ENCODE results near the gene DKKL1.

Gene DKKL1

GRCh38 chr19:49338023-49338677, 25.5 kb upstream of the DKKL1 start:
- DNase-seq, result no peak

DNA sequence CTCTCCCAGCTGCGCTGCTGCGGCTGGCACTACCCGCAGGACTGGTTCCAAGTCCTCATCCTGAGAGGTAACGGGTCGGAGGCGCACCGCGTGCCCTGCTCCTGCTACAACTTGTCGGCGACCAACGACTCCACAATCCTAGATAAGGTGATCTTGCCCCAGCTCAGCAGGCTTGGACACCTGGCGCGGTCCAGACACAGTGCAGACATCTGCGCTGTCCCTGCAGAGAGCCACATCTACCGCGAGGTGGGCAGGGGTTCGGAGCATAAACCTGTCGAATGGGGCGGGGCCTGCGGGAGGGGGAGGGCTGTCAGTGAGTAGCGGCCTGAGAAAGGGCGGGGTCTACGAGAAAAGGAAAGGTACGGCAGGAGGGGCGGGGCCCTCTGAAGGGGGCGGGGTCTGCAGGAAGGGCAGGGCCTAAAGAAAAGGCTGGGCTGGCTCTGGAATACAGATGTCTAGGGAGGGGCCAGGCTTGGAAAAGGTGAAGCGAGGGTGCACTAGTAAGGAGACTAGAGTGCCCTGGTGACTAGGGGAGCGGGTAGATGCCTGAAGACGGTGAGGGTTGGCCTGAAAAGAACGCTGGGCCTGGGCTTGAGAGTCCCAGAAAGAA, 24.9 kb upstream of the DKKL1 start:
- DNase-seq, result no peak

DNA sequence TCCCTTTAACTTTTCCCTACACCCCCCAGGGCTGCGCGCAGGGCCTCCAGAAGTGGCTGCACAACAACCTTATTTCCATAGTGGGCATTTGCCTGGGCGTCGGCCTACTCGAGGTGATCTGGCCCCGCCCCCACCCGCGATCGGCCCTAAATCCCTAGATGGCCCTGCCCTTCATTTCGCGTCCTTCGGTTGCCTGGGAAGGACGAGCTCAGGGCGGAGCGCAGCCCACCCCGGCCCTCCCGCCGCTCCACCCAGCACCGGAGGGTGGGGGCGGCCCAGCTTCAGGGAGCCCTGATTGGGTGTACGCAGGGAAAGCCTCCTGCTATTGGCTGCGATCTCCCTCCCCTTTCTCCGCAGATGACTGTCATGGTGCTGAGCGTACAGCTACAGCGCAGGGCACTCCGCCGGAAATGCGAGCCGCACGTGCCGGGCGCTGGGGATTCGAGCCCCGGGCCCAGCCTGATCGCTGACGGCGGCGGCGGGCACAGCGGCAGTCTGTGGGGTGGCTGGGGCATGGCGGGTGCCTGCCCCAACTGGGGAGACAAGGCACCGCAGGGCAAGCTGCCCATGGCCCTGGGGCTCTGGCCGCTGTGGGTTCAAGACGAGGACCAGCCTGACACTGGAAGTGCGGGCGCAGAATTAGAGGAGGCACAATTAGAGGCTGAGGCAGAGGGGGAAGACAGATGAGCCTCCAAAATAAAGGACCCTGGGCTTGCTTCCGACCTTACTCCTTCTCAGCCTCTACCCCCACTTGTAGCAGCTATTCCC, 24.2 kb upstream of the DKKL1 start:
- no peak for DNase-seq

GRCh38 chr19:49340069-49340864, 23.4 kb upstream of the DKKL1 start:
- DNase-seq, result no peak

DNA sequence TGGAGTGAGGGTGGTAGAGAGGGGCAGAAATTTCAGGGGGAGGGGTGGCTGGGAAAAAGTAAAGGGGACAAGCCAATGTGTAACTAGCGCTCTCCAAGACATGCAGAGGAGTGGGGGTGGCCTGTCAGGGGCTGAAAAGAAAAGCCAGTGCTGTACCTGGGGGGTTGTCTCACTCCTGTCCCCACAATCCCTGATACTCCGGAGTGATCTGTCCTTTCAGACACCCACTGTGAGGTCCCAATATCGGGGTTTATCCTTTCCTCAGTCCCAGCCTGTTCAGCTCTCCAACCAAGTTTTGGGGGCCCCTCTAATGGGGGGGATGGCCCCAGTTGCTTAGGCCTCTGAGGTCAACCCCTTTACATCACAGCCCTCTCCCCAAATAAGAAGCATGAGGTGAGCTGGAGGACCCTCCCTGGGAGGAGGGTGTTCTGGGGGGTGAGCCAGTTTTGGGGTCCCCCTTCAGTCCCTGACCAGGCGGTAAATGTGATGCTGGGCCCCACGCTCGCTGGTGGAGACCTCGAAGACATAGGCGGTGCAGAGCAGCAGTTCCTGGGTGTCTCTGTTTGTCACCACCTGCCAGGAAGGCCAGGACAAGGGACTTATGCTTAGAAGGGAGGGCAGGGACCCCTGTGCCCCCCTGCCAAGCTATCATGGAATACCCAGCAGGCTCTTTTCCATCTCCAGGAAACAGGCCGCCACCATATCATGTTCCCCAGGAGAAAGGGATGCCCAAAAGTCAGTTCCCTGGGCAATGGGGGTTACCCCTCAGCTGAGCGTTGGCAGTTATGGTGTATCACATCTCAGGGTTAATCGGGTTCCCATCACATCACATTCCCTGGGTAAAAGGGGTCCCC, 22.6 kb upstream of the DKKL1 start:
- DNase-seq, result no peak

DNA sequence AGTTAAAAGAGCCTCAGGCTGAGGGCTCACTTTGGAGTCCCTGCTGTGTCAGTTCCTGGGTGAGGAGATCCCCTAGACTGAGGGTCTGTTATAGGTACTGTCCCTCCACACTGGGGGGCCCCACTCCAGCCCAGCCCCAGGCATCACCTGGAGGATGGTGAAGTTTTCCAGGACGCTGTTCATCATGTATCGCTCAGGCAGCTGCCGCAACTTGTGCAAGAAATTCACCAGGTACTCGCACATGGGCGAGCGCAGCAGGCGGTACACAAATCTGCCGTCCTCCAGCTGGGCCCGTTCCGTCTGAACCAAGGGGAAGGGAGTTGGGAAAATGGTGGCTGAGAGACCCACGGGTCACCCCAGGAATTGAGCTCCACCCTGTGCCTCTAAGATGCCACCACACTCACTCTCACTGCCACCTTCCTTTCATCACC, 21.4 kb upstream of the DKKL1 start:
- no peak for DNase-seq

DNA sequence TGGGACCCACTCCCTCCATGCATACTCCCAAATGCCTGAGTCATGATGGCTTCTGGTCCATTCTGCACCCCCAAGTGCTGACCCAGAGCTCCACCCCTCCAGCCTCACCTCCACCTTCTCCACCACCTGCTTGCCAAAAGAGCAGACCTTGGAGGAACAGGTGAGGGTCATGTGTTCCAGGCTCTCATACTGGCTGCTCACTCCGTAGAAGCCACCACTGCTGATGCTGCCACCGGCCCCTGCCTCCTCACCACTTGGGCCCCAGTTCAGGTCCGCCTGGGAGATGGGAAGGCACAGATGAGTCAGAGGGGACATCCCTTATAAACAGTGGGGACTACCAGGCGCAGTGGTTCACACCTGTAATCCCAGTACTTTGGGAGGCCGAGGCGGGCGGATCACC, 20.6 kb upstream of the DKKL1 start:
- no peak for DNase-seq

GRCh38 chr19:49344505-49345423, 18.9 kb upstream of the DKKL1 start:
- no peak for DNase-seq

GRCh38 chr19:49347191-49347590, 16.5 kb upstream of the DKKL1 start:
- DNase-seq, result no peak

DNA sequence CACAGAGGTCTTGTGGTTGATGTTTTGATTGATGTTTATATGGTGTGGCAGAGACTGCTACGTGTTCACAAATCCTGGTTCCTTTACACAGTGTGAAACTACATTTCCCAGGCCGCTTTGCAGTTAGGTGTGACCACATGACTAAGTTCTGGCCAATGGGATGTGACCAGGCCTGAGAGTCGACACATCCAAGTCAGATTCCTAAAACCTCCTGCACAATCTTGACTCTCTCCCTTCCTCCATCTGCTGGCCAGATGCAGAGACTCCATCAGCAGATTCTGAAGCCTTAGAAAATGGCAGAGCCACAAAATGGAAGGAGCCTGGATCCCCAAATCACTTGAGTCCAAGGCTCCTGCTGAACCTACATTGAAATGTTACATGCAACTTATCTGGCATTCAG, 15.8 kb upstream of the DKKL1 start:
- peak in 1 of 2 experiments; percentile 55 for DNase-seq

- no peak for DNase-seq
Measured at GRCh38 chr19:49348305-49349189, 15.1 kb upstream of the DKKL1 start.

DNA sequence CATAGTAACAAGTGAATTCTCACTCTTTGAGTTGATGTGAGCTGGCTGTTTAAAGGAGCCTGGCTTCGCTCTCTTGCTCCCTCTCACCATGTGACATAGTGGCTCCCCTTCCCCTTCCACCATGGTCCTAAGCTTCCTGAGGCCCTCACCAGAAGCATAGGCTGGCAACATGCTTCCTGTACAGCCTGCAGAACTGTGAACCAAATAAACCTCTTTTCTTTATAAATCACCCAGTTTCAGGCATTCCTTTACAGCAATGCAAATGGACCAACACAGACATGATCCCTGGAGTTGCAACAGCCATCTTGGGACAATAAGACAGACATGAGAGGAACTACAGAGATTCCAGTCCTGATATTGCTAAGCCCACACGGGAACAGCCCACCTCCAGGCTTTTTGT, 14.1 kb upstream of the DKKL1 start:
- DNase-seq, result no peak

- DNase-seq, result peak; percentile 42 to 49
Measured at GRCh38 chr19:49355909-49356353, 7.7 kb upstream of the DKKL1 start.

DNA sequence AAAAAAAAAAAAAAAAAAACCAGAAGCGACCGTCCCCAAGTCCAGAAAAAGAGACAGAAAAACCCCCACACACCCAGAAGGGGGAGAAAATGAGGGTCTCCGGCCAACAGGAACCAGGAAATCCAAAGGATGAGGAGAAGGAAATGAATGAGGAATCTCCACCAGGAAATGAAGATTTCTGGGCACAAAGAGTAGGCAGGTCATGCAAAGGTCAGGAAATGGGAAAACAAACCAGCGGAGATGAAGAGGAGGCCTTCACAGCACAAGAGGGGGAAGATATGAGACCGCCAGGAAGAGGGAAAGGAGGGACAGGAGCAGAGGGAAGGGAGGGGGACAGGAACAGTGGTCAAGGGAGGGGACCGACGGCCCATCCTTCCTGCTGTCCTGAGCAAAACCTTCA, 7.3 kb upstream of the DKKL1 start:
- no peak for DNase-seq

DNA sequence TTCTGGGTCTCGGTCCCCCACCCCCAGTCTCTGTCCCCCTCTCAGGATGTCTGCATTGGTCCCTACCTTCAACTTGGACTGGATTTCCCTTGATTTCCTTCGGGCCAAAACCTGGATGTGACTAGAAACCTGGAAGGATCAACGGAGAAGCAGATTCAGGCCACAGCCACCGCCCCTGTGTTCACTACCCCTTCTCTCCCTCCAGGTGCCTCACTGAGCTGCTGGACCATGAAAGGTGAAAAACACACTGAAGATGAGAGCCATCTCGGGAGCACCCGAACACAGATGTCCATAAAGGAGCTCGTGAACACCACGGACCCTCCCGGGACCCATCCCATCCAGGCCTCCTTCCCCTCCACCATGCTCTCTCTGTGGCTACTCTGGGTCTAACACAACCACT, 6.5 kb upstream of the DKKL1 start:
- DNase-seq, result no peak

DNA sequence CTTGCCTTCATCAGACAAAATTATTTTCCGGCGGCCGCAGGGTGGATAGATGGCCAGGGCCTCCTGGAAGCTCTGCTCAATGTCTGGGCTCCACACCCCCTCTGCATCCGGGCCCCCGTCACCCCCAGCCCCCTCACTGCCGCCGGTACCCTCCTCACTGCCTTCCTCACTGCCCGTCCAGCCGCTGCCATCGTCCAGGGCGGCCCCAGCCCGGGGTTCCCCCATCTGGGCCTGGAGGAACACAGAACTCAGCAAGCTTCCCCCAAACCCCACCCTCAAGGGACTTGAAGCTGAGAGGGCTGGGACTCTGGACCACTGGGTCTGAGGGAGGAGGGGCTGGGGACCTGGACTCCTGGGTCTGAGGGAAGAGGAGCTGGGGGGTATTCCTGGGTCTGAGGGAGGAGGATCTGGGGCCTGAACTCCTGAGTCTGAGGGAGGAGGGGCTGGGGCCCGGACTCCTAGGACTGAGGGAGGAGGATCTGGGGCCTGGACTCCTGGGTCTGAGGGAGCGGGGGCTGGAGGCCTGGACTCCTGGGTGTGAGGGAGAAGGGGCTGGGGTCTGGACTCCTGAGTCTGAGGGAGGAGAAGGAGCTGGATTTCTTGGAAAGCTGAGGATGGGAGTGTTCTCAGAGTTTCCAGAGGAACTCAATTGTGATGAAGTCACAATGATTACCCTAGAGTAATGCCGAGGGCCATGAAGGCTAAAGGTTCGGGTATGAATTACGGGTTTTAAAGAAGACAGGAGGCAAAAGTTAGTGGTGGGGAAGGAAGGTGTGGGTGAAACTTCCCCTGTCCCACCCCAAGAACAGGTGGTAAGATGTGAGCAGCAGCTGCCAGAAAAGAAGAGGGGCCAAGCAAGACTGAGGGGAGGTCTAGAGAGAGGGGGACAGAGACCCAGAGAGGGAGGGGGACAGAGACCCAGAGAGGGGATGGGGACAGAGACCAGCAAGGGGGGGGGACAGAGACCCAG, 3.5 kb upstream of the DKKL1 start:
- no peak for DNase-seq

DNA sequence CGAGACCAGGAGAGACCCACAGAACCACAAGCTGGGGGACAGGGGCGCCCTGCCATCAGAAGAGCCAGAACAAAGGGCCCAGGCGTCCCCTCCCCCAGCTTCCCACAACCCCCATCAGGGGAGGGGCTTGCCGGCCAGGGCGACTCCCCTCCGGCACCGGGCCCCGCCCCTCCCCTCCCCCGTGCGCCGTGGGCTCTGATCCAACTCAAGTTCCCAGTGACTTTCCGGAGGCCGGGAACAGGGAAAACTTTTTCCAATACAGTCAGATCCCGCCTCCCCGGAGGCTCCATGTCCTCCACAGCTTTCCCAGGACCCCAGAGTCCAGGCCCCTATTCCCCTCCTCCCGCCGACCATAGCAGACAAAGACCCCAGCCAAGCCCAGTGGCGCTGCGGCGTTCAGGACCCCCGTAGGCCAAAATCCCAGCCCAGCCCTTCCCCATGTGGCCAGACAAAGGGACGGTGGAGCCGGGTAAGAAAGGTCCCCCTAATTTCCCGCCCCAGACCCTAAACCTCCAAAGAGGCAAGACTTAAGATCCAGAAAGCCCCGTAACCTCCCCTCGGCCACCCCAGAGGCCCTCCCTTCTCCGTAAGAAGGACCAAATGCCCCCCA, 2.1 kb upstream of the DKKL1 start:
- peak in 1 of 2 experiments; percentile 20 for DNase-seq

Data from Kasumi-1 (cell line).